NCI-H2107 (cell line): ENCODE results near the gene ADGRV1.
A peak's percentile ranks its signal among the peaks of the same experiment; 100 is the strongest.

ENCODE experiments used
- DNase-seq: peaks from one replicate; lab custom pipeline; 2025; lab: John Stamatoyannopoulos, UW

The ADGRV1 gene

DNA sequence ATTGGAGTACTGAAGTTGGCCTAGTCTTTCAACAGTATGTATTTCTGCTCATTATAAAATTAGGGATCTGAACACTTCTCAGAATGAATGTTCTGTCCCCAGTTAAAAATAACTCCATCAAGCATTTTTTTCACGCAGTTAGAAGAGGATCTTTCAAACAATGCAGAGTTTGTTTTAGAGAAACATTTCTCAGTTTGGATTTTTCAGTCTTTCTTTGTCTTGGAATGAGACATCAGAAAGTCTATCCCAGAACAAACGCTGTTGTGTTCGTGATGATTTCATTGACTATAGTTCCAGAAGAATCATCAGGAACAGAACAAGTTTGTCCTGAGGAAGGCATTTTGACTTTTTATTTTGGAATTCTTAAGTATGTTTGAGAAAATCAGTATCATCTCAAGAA, 605.8 kb downstream of the ADGRV1 start:
- no peak for DNase-seq

DNA sequence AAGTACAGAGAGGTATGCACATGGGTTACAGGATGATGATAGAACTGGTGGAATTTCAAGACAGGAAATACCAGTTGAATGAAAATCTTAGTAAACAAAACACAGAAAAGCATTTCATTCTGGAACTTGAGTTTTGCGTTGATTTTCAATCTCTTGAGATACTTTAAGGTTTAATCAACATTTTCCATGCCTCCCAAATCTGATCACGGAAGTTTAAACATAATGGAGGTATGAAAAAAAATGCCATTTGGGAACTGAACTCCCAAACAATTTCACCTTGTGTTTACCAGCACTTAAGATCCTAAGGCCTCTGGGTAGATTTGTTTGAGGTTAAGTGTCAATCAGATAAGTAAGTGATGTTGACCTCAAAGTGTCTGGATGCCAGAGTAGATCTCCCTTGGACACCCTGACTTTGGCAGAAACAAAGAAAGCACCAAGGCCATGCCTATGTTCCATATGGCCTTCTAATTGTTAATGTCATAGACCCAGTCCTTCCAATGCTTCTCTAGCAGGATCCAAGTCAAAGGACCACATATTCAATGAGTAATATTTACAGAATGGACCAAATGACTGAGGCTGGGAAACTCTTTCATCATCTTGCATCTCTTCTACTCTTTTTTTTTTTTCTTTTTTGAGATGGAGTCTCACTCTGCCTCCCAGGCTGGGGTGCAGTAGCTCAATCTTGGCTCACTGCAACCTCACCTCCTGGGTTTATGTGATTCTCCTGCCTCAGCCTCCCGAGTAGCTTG, 607.6 kb downstream of the ADGRV1 start:
- no peak for DNase-seq

GRCh38 chr5:91168859-91169258, 610.3 kb downstream of the ADGRV1 start:
- no peak for DNase-seq

DNA sequence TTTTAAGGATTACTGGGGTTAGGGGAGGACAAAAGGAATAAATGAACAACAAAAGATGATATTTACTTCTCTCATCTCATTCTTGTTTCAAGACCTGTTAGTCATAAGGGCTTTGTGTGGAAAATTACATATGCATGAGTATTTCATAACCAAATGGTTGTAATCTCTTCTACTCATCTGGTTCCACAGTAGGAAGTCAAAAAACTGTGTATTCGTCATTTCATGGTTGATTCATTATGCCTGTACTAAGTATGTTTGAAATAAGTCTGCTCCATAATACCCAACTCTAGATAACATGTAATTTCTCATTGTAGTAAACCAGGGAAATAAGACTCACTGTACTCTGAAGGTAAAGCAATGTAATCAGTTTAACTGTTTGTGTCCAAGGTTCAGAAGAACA, 611.7 kb downstream of the ADGRV1 start:
- DNase-seq = no peak

DNA sequence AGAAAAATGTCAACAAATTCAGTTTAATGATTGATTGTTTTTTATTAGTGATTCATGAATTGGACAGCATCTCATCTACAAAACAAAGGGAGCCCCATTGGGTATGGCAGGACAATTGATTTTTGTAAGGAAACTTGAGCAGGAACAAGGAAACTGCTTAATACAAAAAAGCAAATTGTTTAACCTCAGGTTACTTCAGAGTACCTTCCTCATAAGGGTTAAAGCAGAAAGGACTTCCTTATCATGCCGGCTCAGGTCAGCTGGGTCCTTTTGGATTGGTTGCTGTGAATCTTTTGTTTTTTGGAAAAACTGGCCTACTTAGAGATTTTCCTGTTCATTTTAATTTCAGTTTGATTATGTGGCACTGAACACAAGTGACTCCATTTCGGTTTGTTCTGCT, 612.7 kb downstream of the ADGRV1 start:
- DNase-seq = no peak

GRCh38 chr5:91174396-91174795, 615.8 kb downstream of the ADGRV1 start:
- DNase-seq = no peak

DNA sequence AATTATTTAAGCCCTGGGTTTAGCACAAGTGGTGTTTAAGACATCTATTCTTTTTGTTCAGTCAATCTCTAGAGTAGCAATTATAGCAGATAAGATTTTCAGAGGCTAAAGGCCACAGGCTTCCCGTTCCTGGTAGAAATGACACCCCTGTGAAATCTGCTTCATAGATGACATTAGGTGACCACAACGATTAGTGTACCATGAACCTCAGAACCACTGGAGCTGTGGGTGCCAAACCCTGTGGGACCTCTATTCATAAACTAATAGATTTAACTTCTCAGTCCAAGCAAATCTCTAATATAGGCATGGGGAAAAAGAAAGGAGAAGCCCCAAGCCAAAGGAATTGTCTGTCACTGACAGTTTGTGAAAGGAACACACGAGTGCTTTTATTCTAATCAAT, 617.1 kb downstream of the ADGRV1 start:
- DNase-seq = no peak

DNA sequence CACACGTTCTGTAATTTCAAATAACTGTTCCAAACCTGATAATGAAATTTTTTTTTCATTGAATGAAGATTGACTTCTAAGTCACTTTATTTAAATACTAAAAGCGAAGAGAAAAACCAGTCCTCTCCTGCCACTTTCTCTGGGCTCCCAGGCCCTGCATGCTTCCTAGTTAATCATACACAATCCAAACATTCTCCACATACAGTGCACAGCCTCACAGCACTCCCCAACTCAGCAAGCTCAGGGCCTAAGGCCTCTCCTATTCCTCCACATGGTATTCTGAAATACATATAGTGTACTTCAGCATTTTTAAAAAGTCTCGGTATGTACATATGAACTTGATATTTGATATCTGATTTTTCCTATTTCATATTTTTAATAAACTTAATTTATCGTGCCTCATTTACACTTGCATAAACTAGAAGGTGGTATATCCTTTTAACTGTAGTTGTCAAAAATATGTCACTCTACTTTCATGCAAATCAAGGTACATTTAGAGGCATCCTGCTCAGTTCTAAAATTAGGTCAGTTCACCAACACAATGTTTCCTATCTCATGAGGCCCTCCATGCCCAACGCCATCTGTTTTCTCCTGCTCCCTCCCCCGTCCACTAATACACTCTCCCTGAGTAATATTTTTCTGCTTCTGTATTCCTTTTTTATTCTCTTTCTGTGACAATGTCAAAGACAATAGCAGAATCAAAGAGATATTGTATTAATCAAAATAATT, 617.9 kb downstream of the ADGRV1 start:
- no peak for DNase-seq

DNA sequence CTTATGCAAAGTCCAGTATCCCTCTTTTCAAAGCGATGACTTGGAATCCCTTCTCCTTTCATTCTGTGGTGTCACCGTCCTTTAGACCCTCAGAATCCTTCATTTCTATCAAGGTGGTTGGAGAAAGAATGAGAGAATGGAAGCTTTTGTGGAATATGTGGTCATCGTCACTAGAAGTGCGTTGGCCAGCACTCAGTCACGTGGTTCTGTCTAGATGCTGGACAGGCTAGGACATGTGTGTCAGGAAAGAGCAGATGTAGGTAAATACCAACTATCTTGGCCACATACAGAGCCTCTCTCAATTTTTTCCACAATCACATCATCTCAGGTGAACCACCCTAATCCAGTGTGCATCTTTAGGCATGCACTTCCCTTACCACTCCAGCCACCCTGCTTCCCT, 618.5 kb downstream of the ADGRV1 start:
- DNase-seq = no peak

DNA sequence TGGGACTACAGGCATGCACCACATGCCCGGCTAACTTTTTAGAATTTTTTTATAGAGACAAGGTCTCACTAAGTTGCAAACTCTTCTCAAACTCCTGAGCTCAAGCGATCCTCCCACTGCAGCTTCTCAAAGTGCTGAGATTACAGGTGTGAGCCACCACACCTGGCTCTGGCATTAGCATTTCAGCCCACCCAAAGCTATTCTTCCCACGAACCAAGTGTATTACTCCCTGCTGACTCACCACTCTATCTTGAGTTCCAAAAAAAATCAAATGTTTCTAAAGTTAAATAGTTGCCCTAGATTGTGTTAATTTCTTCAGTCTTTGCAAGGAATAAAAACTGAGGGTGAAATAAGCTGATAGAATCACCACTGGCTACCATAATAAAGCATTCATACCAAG, 619.0 kb downstream of the ADGRV1 start:
- no peak for DNase-seq

- no peak for DNase-seq
These were observed 619.9 kb downstream of the ADGRV1 start for GRCh38 chr5:91178461-91178860.

DNA sequence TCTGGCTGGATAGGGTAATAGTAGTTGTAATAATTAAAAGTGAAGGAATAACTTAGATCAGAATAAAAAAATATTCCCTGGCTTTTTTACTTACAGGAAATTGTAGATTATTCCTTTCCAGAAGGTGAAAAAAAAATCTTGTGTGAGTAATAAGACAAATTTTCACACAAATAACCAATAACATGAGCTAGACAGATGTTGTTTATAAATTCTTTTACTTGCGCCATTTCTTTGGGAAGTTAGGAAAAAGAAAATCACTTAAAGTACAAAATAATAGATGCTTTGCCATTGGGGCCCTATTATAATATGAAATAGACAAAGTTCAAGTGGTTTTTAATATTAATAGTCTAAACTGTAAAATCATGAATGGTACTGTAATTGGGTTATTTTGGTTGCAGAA, 620.4 kb downstream of the ADGRV1 start:
- no peak for DNase-seq

DNA sequence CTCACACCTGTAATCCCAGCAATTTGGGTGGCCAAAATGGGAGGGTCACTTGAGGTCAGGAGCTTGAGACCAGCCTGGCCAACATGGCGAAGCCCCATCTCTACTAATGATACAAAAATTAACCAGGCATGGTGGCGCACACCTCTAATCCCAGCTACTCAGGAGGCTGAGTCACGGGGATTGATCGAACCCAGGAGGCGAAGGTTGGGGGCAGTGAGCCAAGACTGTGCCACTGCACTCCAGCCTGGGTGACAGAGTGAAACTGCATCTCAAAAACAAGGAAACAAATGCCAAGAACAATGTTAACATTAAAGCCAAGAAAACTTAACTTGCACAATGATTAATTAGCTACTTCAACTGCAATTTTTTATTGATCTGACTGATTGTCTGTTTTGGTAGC, 621.9 kb downstream of the ADGRV1 start:
- no peak for DNase-seq

GRCh38 chr5:91182763-91183162, 624.2 kb downstream of the ADGRV1 start:
- DNase-seq = no peak

- DNase-seq = no peak
These were observed 625.1 kb downstream of the ADGRV1 start for GRCh38 chr5:91183743-91184142.

DNA sequence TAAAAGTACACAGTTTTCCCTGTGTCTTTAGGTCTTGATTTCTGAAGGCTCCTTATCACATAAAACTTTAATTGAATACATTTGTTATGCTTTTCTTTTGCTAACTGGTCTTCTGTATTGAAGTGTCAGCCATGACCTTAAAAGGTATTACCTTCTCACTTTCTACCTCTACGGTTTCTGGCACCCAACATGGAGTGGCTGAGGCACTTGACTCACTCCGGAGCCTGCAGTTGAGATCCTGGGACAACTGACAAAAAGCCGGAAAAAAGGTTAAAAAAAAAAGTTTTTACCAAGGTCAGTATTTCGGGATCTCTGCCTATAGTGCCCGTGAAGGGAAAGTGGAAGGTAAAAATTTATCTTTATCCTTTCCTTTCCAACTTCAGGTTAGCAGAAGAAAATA, 627.5 kb downstream of the ADGRV1 start:
- DNase-seq = no peak

DNA sequence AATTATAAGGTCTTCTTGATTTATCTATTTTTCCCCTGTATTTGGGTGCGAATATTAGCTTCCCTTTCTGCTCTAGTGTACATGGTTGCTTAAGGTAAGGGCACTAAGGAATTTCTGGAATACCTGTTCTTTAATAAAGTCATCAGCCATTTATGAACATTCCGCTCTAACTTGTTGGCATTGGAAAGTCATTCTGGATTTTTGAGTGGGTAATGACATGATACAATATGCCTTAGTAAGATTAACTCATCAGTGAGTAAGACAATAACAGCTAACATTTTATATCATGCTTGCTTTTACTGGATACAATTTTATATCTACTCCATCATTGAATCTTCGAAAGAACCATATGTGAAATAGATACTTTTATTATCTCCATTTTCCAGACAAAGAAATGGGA, 628.4 kb downstream of the ADGRV1 start:
- DNase-seq = no peak

DNA sequence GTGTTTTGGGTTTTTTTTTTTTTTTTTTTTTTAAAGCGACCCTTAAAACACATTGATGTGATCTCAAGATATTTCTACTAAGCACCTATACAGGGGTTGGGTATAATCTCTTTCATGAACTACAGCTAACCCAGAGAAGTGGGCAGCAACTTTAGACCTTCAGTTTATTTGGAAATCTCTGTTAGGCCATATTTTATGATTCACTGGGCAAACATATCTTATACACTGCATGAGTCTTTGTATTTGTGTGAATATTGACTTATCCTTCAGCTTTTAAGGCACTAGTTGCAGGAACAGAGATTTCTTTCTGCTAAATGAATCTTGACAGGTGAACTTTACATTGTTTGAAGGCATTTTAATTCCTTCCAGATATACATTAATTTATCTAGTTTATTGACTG, 630.2 kb downstream of the ADGRV1 start:
- DNase-seq = no peak

DNA sequence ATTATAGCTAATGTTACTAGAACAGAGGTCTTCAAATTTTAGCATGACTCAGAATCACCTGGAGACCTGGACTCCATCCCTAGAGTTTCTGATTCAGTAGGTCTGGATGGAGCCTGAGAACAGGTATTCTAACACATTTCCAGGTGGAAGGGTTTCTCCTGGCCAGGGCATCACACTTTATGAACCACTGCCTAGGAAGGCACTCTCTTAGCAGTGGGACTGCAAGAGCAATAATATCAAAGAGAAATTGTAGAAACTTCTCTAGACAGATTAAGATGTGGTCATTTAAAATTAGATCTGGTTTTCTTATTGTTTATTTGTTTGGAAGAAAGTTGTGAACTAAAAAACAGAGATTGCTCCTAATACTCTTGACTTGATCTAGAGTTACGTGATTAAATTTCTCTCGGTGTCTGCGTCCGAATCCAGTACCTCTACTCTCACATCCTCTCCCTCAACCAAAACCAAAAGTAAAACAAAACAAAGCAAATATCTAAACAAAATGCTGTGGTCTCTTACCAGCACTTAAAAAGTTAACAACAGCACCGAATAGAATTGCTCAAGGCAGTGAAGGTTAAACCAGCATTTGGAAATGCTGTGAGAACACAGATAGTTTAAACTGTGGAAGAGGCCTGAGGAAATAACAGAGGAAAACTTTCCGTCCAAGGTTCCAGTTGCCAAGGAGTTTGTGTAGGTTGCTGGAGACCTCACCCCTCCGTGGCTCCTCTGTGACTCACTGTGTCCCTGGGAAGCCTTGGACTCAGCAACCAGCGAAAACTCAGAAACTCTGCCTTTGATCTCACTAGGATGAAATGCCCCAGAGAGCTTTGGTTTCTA, 631.1 kb downstream of the ADGRV1 start:
- DNase-seq = no peak

- no peak for DNase-seq
These were observed 631.7 kb downstream of the ADGRV1 start for GRCh38 chr5:91190314-91190690.

GRCh38 chr5:91194824-91195381, 636.3 kb downstream of the ADGRV1 start:
- peak; percentile 34 for DNase-seq

DNA sequence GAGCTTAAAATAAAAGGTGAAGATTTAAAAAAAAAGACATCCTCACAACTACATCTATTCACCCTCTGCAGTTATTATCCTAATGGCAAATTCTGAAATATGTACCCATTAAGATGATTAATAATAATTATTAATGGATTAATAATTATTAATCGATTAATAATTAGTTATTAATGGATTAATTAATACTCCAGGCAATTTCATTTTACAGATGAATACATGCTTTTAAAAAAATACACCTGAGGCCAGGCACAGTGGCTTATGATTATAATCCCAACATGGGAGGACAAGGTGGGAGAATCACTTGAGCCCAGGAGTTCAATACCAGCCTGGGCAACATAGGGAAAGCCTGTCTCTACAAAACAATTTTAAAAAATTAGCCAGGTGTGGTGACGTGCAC, 642.1 kb downstream of the ADGRV1 start:
- DNase-seq = no peak

GRCh38 chr5:91206103-91206502, 647.5 kb downstream of the ADGRV1 start:
- no peak for DNase-seq
